HEK293 (cell line): ENCODE results near the gene SLC22A13.

Experiments
- CTCF ChIA-PET: fragments of 350-600 bp; formaldehyde crosslinking; extraction: SDS; loops from one replicate; lab custom pipeline; 2021; ENCODE audit warnings: antibody characterized with exemption; lab: Yijun Ruan, JAX
- POLR2A ChIA-PET: fragments of 300-600 bp; formaldehyde crosslinking; extraction: SDS; loops from one replicate; lab custom pipeline; 2020; ENCODE audit warnings: antibody characterized with exemption, inconsistent platforms; lab: Yijun Ruan, JAX
- H3K27ac ChIP-seq: fragments of 200-500 bp; sonication (Bioruptor generic); 2 replicates; pipeline ENCODE4 v1.5.1; 2014; ENCODE audit warnings: low read depth, low read length, control low read depth, inconsistent platforms; ENCODE audit errors: extremely low read depth
- H3K36me3 ChIP-seq, 2 experiments: fragments of 200-500 bp in 1 of 2; sonication (Bioruptor generic) in 1 of 2; 1 replicate in 1 of 2; 2 replicates in 1 of 2; pipeline ENCODE4 v1.5.1; 2014 to 2017; ENCODE audit warnings: inconsistent platforms in 2 of 2, low read length in 2 of 2; ENCODE audit not compliant: control insufficient read depth in 2 of 2, insufficient read depth in 1 of 2
- H3K4me1 ChIP-seq: fragments of 200-500 bp; sonication (Bioruptor generic); 2 replicates; pipeline ENCODE4 v1.5.1; 2014; ENCODE audit warnings: mild to moderate bottlenecking, low read length, inconsistent platforms; ENCODE audit not compliant: control insufficient read depth, insufficient read depth
- H3K4me3 ChIP-seq: 2 replicates; pipeline ENCODE4 v1.5.1; 2011; ENCODE audit warnings: low read depth, mild to moderate bottlenecking, control low read depth, low read length, moderate library complexity
- H3K9me3 ChIP-seq: fragments of 200-500 bp; sonication (Bioruptor generic); 2 replicates; pipeline ENCODE4 v1.5.1; 2014; ENCODE audit warnings: low read depth, low read length, inconsistent platforms; ENCODE audit not compliant: control insufficient read depth, insufficient read depth
- MZF1 ChIP-seq: fragments of 450-650 bp; formaldehyde crosslinking; IDR thresholded peaks from 2 replicates; pipeline ENCODE4 v1.5.1; 2017; ENCODE audit warnings: missing biosample characterization, missing genetic modification characterization, borderline replicate concordance
- OSR2 ChIP-seq: fragments of 450-650 bp; formaldehyde crosslinking; IDR thresholded peaks from 2 replicates; pipeline ENCODE4 v1.5.1; 2016; ENCODE audit warnings: missing biosample characterization, missing genetic modification characterization
- PRDM2 ChIP-seq: fragments of 450-650 bp; formaldehyde crosslinking; IDR thresholded peaks from 2 replicates; pipeline ENCODE4 v1.5.1; 2016; ENCODE audit warnings: missing biosample characterization, missing genetic modification characterization, borderline replicate concordance
- ZBTB8A ChIP-seq: fragments of 450-650 bp; formaldehyde crosslinking; IDR thresholded peaks from 2 replicates; pipeline ENCODE4 v1.5.1; 2016; ENCODE audit warnings: missing biosample characterization, missing genetic modification characterization
- ZNF133 ChIP-seq: fragments of 450-650 bp; formaldehyde crosslinking; IDR thresholded peaks from 2 replicates; pipeline ENCODE4 v1.5.1; 2016; ENCODE audit warnings: missing biosample characterization, missing genetic modification characterization
- ZNF391 ChIP-seq: fragments of 450-650 bp; formaldehyde crosslinking; IDR thresholded peaks from 2 replicates; pipeline ENCODE4 v1.5.1; 2016; ENCODE audit warnings: low read depth, missing biosample characterization, missing genetic modification characterization, borderline replicate concordance
- ZNF423 ChIP-seq: fragments of 450-650 bp; formaldehyde crosslinking; IDR thresholded peaks from 2 replicates; pipeline ENCODE4 v1.5.1; 2016; ENCODE audit warnings: missing biosample characterization, missing genetic modification characterization
- ZNF529 ChIP-seq: fragments of 450-650 bp; formaldehyde crosslinking; IDR thresholded peaks from 2 replicates; pipeline ENCODE4 v1.5.1; 2017; ENCODE audit warnings: missing genetic modification characterization, missing biosample characterization; ENCODE audit not compliant: insufficient replicate concordance
- ZNF548 ChIP-seq: fragments of 450-650 bp; formaldehyde crosslinking; IDR thresholded peaks from 2 replicates; pipeline ENCODE4 v1.5.1; 2016; ENCODE audit warnings: missing biosample characterization, missing genetic modification characterization
- ZNF707 ChIP-seq: fragments of 450-650 bp; formaldehyde crosslinking; IDR thresholded peaks from 2 replicates; pipeline ENCODE4 v1.5.1; 2016; ENCODE audit warnings: missing biosample characterization, missing genetic modification characterization
- ZSCAN16 ChIP-seq: fragments of 450-650 bp; formaldehyde crosslinking; IDR thresholded peaks from 2 replicates; pipeline ENCODE4 v1.5.1; 2016; ENCODE audit warnings: missing biosample characterization, missing genetic modification characterization
- ZSCAN5A ChIP-seq: fragments of 450-650 bp; formaldehyde crosslinking; IDR thresholded peaks from 2 replicates; pipeline ENCODE4 v1.5.1; 2016; ENCODE audit warnings: missing biosample characterization, missing genetic modification characterization
- TF ChIP-seq, protein P1 (sequence below): fragments of 450-650 bp; IDR thresholded peaks from 2 replicates; pipeline ENCODE4 v1.5.1; 2018; ENCODE audit warnings: missing biosample characterization, mild to moderate bottlenecking, missing genetic modification characterization
- TF ChIP-seq, protein P2 (sequence below): fragments of 450-650 bp; formaldehyde crosslinking; IDR thresholded peaks from 2 replicates; pipeline ENCODE4 v1.5.1; 2016; ENCODE audit warnings: missing biosample characterization, missing genetic modification characterization

Gene SLC22A13

GRCh38 chr3:38268522-38268921 lies 2.9 kb downstream of the SLC22A13 start (continued):
- TF ChIP-seq, protein P1, sequence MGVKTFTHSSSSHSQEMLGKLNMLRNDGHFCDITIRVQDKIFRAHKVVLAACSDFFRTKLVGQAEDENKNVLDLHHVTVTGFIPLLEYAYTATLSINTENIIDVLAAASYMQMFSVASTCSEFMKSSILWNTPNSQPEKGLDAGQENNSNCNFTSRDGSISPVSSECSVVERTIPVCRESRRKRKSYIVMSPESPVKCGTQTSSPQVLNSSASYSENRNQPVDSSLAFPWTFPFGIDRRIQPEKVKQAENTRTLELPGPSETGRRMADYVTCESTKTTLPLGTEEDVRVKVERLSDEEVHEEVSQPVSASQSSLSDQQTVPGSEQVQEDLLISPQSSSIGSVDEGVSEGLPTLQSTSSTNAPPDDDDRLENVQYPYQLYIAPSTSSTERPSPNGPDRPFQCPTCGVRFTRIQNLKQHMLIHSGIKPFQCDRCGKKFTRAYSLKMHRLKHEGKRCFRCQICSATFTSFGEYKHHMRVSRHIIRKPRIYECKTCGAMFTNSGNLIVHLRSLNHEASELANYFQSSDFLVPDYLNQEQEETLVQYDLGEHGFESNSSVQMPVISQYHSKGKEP (tag by site-specific recombination): no peak

DNA sequence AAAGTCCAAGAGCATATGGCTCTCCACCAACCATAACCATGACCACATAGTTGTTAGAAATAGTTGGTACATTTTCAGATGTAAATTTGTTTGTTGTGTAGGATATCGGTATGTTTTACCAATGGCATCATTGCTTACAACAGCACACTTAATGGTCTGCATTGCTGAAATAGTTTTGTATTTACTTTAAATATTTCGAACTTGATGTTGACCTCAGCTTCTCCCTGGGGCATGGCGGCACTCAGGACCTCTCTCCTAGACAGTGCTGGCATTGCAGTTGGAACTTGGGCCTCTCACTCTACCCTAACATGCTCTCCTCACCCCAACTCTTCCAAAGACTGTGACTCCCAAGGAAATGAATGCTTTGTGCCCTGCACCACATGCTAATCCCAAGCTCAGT lies 5.0 kb downstream of the SLC22A13 start:
- no peak for TF ChIP-seq ZSCAN16
- TF ChIP-seq, all 188 proteins: peak for 0
- H3K27ac ChIP-seq: no peak overlapping the region
- no peaks in the 10 kb centered on the region for H3K36me3 ChIP-seq
- H3K4me1 ChIP-seq: no peaks in the 10 kb centered on the region
- no peak overlapping the region for H3K4me3 ChIP-seq
- H3K9me3 ChIP-seq: no peaks in the 10 kb centered on the region
- ChIA-PET CTCF (interaction anchor here (0.9 kb wide), 1 partner anchor 28 kb away, joined by 3 read pairs; no protein-coding TSS in a partner anchor), POLR2A (no interaction called here)

DNA sequence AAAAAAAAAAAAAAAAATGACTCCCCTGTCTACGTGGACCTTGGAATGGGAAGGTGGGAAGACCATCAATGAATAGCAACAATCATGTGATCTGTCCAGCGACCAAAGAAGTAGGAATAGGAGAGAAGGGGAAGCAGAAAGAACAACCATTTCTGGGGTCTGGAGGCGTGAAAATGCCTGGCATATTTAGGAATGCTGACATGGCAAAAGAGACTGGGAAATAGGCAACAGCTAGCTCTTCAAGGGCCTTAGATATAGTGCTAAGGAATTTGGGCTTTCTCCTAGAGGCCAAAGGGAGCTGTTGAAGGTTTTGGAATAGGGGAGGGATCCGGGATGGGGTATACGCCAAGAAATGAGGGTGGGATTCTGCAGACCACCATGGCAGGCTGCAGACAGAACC lies 5.9 kb downstream of the SLC22A13 start:
- Histone ChIP-seq H3K4me1 (no peaks in the 10 kb centered on the region), H3K9me3 (no peaks in the 10 kb centered on the region), H3K4me3 (no peak overlapping the region), H3K36me3 (no peaks in the 10 kb centered on the region), H3K27ac (no peak overlapping the region)
- ChIA-PET CTCF (interaction anchor here (0.7 to 0.9 kb wide), 2 partner anchors 27 to 100 kb away, joined by 3 to 5 read pairs; no protein-coding TSS in a partner anchor), POLR2A (no interaction called here)
- no peak for TF ChIP-seq ZNF391 (tag by site-specific recombination)
- TF ChIP-seq ZSCAN5A (tag by site-specific recombination): no peak
- no peak for TF ChIP-seq OSR2 (tag by site-specific recombination)
- no peak for TF ChIP-seq ZBTB8A
- no peak for TF ChIP-seq ZNF548 (tag by site-specific recombination)
- TF ChIP-seq ZNF529: no peak
- TF ChIP-seq ZNF423: no peak
- TF ChIP-seq ZNF707 (tag by site-specific recombination): no peak
- TF ChIP-seq PRDM2 (tag by site-specific recombination): no peak
- no peak for TF ChIP-seq ZNF133 (tag by site-specific recombination)
- TF ChIP-seq, protein P2, sequence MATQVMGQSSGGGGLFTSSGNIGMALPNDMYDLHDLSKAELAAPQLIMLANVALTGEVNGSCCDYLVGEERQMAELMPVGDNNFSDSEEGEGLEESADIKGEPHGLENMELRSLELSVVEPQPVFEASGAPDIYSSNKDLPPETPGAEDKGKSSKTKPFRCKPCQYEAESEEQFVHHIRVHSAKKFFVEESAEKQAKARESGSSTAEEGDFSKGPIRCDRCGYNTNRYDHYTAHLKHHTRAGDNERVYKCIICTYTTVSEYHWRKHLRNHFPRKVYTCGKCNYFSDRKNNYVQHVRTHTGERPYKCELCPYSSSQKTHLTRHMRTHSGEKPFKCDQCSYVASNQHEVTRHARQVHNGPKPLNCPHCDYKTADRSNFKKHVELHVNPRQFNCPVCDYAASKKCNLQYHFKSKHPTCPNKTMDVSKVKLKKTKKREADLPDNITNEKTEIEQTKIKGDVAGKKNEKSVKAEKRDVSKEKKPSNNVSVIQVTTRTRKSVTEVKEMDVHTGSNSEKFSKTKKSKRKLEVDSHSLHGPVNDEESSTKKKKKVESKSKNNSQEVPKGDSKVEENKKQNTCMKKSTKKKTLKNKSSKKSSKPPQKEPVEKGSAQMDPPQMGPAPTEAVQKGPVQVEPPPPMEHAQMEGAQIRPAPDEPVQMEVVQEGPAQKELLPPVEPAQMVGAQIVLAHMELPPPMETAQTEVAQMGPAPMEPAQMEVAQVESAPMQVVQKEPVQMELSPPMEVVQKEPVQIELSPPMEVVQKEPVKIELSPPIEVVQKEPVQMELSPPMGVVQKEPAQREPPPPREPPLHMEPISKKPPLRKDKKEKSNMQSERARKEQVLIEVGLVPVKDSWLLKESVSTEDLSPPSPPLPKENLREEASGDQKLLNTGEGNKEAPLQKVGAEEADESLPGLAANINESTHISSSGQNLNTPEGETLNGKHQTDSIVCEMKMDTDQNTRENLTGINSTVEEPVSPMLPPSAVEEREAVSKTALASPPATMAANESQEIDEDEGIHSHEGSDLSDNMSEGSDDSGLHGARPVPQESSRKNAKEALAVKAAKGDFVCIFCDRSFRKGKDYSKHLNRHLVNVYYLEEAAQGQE (tag by site-specific recombination): no peak
- no peak for TF ChIP-seq MZF1
